Measurements from ENCODE around the gene CNIH2. TPM values are rescaled to one million over a fixed set of nuclear protein-coding genes. Genes with fewer than 3 reads are reported as not detected.

CNIH2 gene
- total RNA-seq, 4 donors from 2014 or later: not detected

- Histone ChIP-seq H3K4me1 (peaks cover 0 to 60% (median 25%) of the 10 kb centered on the region in 4 donors), H3K27ac (peak overlapping the region; percentile 90 to 97 (median 94)), H3K36me3 (peaks cover 0 to 19% (median 0%) of the 10 kb centered on the region in 3 donors), H3K4me3 (peak overlapping the region; percentile 63 to 88 (median 83)), H3K27me3 (peaks cover 0 to 37% of the 10 kb centered on the region in 2 donors), H3K9me3 (no peaks in the 10 kb centered on the region)
- no peak for TF ChIP-seq CTCF (IDR thresholded peaks at IDR 0.05)
- TF ChIP-seq POLR2A (IDR thresholded peaks at IDR 0.05): no peak
- no peak for TF ChIP-seq EP300 (IDR thresholded peaks at IDR 0.05)
- 10% methylated on average over 34 to 35 of the region's 36 CpGs for WGBS, 2 donors
- peak; percentile 43 to 64 for DNase-seq (ENCODE audit: low spot score in 2 of 2)
Observed at GRCh38 chr11:66289548-66290329, 11.8 kb downstream of the CNIH2 start.

- peaks cover 0 to 55% (median 25%) of the 10 kb centered on the region in 4 donors for H3K4me1 ChIP-seq
- WGBS, 2 donors: 73% methylated on average over 2 of the region's 2 CpGs
- no peak overlapping the region for H3K27ac ChIP-seq
- no peaks in the 10 kb centered on the region for H3K9me3 ChIP-seq
- no peak overlapping the region for H3K4me3 ChIP-seq
- H3K27me3 ChIP-seq: peaks cover 0 to 37% of the 10 kb centered on the region in 2 donors
- DNase-seq (ENCODE audit: low spot score in 2 of 2): no peak
- peaks cover 0 to 13% (median 0%) of the 10 kb centered on the region in 3 donors for H3K36me3 ChIP-seq
- no peak for TF ChIP-seq POLR2A (IDR thresholded peaks at IDR 0.05)
- TF ChIP-seq CTCF (IDR thresholded peaks at IDR 0.05): no peak
- TF ChIP-seq EP300 (IDR thresholded peaks at IDR 0.05): no peak
Observed at GRCh38 chr11:66290330-66290621, 12.3 kb downstream of the CNIH2 start.

- peaks cover 0 to 37% of the 10 kb centered on the region in 2 donors for H3K27me3 ChIP-seq
- 19% methylated on average over 9 to 16 of the region's 16 CpGs for WGBS, 2 donors
- H3K36me3 ChIP-seq: peaks cover 0 to 5% (median 0%) of the 10 kb centered on the region in 3 donors
- no peak for DNase-seq (ENCODE audit: low spot score in 2 of 2)
- peaks cover 0 to 45% (median 25%) of the 10 kb centered on the region in 4 donors for H3K4me1 ChIP-seq
- no peaks in the 10 kb centered on the region for H3K9me3 ChIP-seq
- no peak for TF ChIP-seq CTCF (IDR thresholded peaks at IDR 0.05)
- H3K4me3 ChIP-seq: no peak overlapping the region
- H3K27ac ChIP-seq: no peak overlapping the region
Observed at GRCh38 chr11:66291303-66291705, 13.3 kb downstream of the CNIH2 start.

GRCh38 chr11:66291706-66292542, 13.9 kb downstream of the CNIH2 start, which contains the start of gene TMEM151A:
TSS of gene TMEM151A (plus strand) at chr11:66291894. CDS start at chr11:66292014, 120 bp downstream.
- Histone ChIP-seq H3K36me3 (no peaks in the 10 kb centered on the region), H3K27me3 (peaks cover 0 to 37% of the 10 kb centered on the region in 2 donors), H3K27ac (no peak within 1 kb of the TSS), H3K4me3 (peak within 1 kb of the TSS in 2 of 4 donors; percentile 29 to 51), H3K4me1 (peaks cover 0 to 38% (median 25%) of the 10 kb centered on the region in 4 donors), H3K9me3 (no peaks in the 10 kb centered on the region)
- no peak for DNase-seq (ENCODE audit: low spot score in 2 of 2)
- TF ChIP-seq CTCF (IDR thresholded peaks at IDR 0.05) (no peak), EP300 (IDR thresholded peaks at IDR 0.05) (no peak), POLR2A (IDR thresholded peaks at IDR 0.05) (no peak)
- WGBS, 2 donors: 4 to 5% methylated on average over 8 of the region's 95 CpGs
